ENCODE results near the gene PRL.

GRCh38 chr6:22296067-22296466, 769 bp downstream of the PRL start:
- no peak for TF ChIP-seq CTCF (IDR thresholded peaks at IDR 0.05)
- no peak for TF ChIP-seq POLR2A (IDR thresholded peaks at IDR 0.05)
- no peak for TF ChIP-seq POLR2AphosphoS5 (IDR thresholded peaks at IDR 0.05)
